PC-9 (cell line): Measurements from ENCODE around the gene ALMS1. TPM values are rescaled to one million over a fixed set of nuclear protein-coding genes. Genes with fewer than 3 reads are reported as not detected.
"Not testable (repeated sequence)": the region's sequence is repeated elsewhere in the genome, so short reads cannot be mapped to it uniquely, and the experiment has no call there.

Experiments
- BruUV-seq: library from RNA; stranded (reverse); fragments of 400-500 nt; replicated peaks from 2 replicates; lab custom pipeline; 2021; lab: Mats Ljungman, UMichigan
- CTCF ChIA-PET: fragments of 300-600 bp; sonication (Branson Sonifier 250); formaldehyde crosslinking; loops from one replicate; lab custom pipeline; 2022; ENCODE audit warnings: antibody characterized with exemption; lab: Charles Lee
- POLR2A ChIA-PET: fragments of 300-600 bp; sonication (Branson Sonifier 250); formaldehyde crosslinking; loops from one replicate; lab custom pipeline; 2022; ENCODE audit warnings: antibody characterized with exemption; ENCODE audit not compliant: unreplicated experiment; lab: Charles Lee
- DNase-seq, 2 experiments: peaks; one replicate each; pipeline versions ENCODE4 v3.0.0 to v3.0.0-alpha.2; 2015 to 2022; ENCODE audit warnings: mixed read lengths in 1 of 2
- H2AFZ ChIP-seq: fragments of 200-600 bp; sonication (generic); 2 replicates; pipeline ENCODE4 v1.8.1; 2017; ENCODE audit warnings: antibody characterized with exemption
- H3F3A ChIP-seq: fragments of 200-600 bp; sonication (generic); 2 replicates; pipeline ENCODE4 v1.8.1; 2017; ENCODE audit warnings: antibody characterized with exemption, mild to moderate bottlenecking, low read depth; ENCODE audit not compliant: insufficient read depth
- H3K27ac ChIP-seq: fragments of 200-600 bp; sonication (generic); 2 replicates; pipeline ENCODE4 v1.6.1; 2016; ENCODE audit warnings: mixed run types
- H3K27me3 ChIP-seq: fragments of 200-600 bp; sonication (generic); 2 replicates; pipeline ENCODE4 v1.6.1; 2016; ENCODE audit warnings: low read depth, mixed run types; ENCODE audit not compliant: insufficient read depth
- H3K36me3 ChIP-seq: fragments of 200-600 bp; sonication (generic); 2 replicates; pipeline ENCODE4 v1.6.1; 2016; ENCODE audit warnings: low read depth, mixed run types
- H3K4me1 ChIP-seq: fragments of 200-600 bp; sonication (generic); replicated peaks from 2 replicates; pipeline ENCODE4 v1.6.1; 2016; ENCODE audit warnings: mixed run types; ENCODE audit not compliant: insufficient read depth
- H3K4me2 ChIP-seq: fragments of 200-600 bp; sonication (generic); 2 replicates; pipeline ENCODE4 v1.6.1; 2017; ENCODE audit warnings: mixed run types
- H3K4me3 ChIP-seq: fragments of 200-600 bp; sonication (generic); 2 replicates; pipeline ENCODE4 v1.6.1; 2016; ENCODE audit warnings: mixed run types
- H3K79me2 ChIP-seq: fragments of 200-600 bp; sonication (generic); 2 replicates; pipeline ENCODE4 v1.6.1; 2017; ENCODE audit warnings: low read depth, mixed run types
- H3K9me2 ChIP-seq: fragments of 200-600 bp; sonication (generic); 2 replicates; pipeline ENCODE4 v1.8.1; 2017; ENCODE audit warnings: mild to moderate bottlenecking; ENCODE audit not compliant: insufficient read depth
- H3K9me3 ChIP-seq: fragments of 200-600 bp; sonication (generic); 2 replicates; pipeline ENCODE4 v1.8.1; 2016; ENCODE audit warnings: low read depth; ENCODE audit not compliant: insufficient read depth
- H4K20me1 ChIP-seq: fragments of 200-600 bp; sonication (generic); 2 replicates; pipeline ENCODE4 v1.8.1; 2017; ENCODE audit not compliant: insufficient read depth
- CTCF ChIP-seq: fragments of 200-600 bp; sonication (generic); conservative IDR thresholded peaks from 2 replicates; pipeline ENCODE4 v1.6.1; 2017; ENCODE audit warnings: mixed run types, antibody characterized with exemption, mild to moderate bottlenecking, moderate library complexity
- EZH2 ChIP-seq: fragments of 200-600 bp; sonication (generic); IDR thresholded peaks from 2 replicates; pipeline ENCODE4 v1.8.0; 2017; ENCODE audit warnings: antibody characterized with exemption, low read depth
- intact Hi-C: fragments of 100-400 bp; cut with micrococcal nuclease; formaldehyde crosslinking; loops from one replicate; pipeline ENCODE4 v1.10.0; 2022; ENCODE audit not compliant: unreplicated experiment
- total RNA-seq: library from RNA; stranded (reverse); gene quantifications from 2 replicates; pipeline ENCODE4 v1.2.3, GENCODE V29; 2021

The ALMS1 gene
- total RNA-seq, 1 experiment from 2014 or later, result 16.7 TPM

GRCh38 chr2:73614105-73614504 lies 228.5 kb downstream of the ALMS1 start:
- Histone ChIP-seq H3K4me2 (no peak overlapping the region), H3K4me3 (no peak overlapping the region), H3K27me3 (no peaks in the 10 kb centered on the region), H3K4me1 (no peaks in the 10 kb centered on the region), H3K27ac (no peak overlapping the region), H3K9me2 (no peaks in the 10 kb centered on the region), H2AFZ (no peak overlapping the region), H3K79me2 (no peaks in the 10 kb centered on the region), H3K36me3 (no peaks in the 10 kb centered on the region), H3F3A (no peaks in the 10 kb centered on the region), H4K20me1 (no peaks in the 10 kb centered on the region), H3K9me3 (no peaks in the 10 kb centered on the region)
- CTCF ChIA-PET, result no interaction called here
- TF ChIP-seq CTCF (no peak), EZH2 (no peak)
- BruUV-seq, result no TSS peak
- POLR2A ChIA-PET, result no interaction called here
- DNase-seq, result no peak
- intact Hi-C loops, result no loop called here

GRCh38 chr2:73614997-73615396 lies 229.4 kb downstream of the ALMS1 start:
- no peaks in the 10 kb centered on the region for H3F3A ChIP-seq
- no peak overlapping the region for H3K4me2 ChIP-seq
- H3K4me3 ChIP-seq, result no peak overlapping the region
- H3K27ac ChIP-seq, result no peak overlapping the region
- CTCF ChIA-PET, result no interaction called here
- H3K27me3 ChIP-seq, result no peaks in the 10 kb centered on the region
- no peak for TF ChIP-seq EZH2
- no peak for TF ChIP-seq CTCF
- intact Hi-C loops, result no loop called here
- no peaks in the 10 kb centered on the region for H4K20me1 ChIP-seq
- H3K36me3 ChIP-seq, result no peaks in the 10 kb centered on the region
- no peaks in the 10 kb centered on the region for H3K9me3 ChIP-seq
- no peaks in the 10 kb centered on the region for H3K79me2 ChIP-seq
- BruUV-seq, result no TSS peak
- no peak overlapping the region for H2AFZ ChIP-seq
- no peak for DNase-seq
- no peaks in the 10 kb centered on the region for H3K4me1 ChIP-seq
- H3K9me2 ChIP-seq, result no peaks in the 10 kb centered on the region
- POLR2A ChIA-PET, result no interaction called here

GRCh38 chr2:73619925-73620324 lies 234.3 kb downstream of the ALMS1 start:
- H3K79me2 ChIP-seq, H4K20me1 ChIP-seq, H3K27ac ChIP-seq, H3K9me2 ChIP-seq, H3K9me3 ChIP-seq, H2AFZ ChIP-seq, H3K4me2 ChIP-seq, H3K36me3 ChIP-seq, BruUV-seq, H3K4me3 ChIP-seq, H3K4me1 ChIP-seq, H3F3A ChIP-seq, H3K27me3 ChIP-seq, intact Hi-C loops, DNase-seq, POLR2A ChIA-PET: not testable (repeated sequence)
- CTCF ChIA-PET, result interaction anchor here (0.6 kb wide), 1 partner anchor 213 kb away, joined by 8 read pairs; no protein-coding TSS in a partner anchor

- H3F3A ChIP-seq, H3K4me3 ChIP-seq, H4K20me1 ChIP-seq, CTCF ChIA-PET, BruUV-seq, intact Hi-C loops, H3K9me3 ChIP-seq, H3K36me3 ChIP-seq, H3K9me2 ChIP-seq, H3K27ac ChIP-seq, H2AFZ ChIP-seq, H3K27me3 ChIP-seq, H3K79me2 ChIP-seq, H3K4me1 ChIP-seq, H3K4me2 ChIP-seq, POLR2A ChIA-PET: not testable (repeated sequence)
- peak in 1 of 2 experiments; percentile 15 for DNase-seq
Measured at GRCh38 chr2:73624036-73624435, 238.4 kb downstream of the ALMS1 start.
